Non-pigmented ciliary epithelial cell (primary cell): ENCODE results near the gene COA8.

Source experiments
- DNase-seq: peaks from one replicate; pipeline ENCODE4 v3.0.0-alpha.2; 2010; ENCODE audit warnings: low read depth

COA8 gene

DNA sequence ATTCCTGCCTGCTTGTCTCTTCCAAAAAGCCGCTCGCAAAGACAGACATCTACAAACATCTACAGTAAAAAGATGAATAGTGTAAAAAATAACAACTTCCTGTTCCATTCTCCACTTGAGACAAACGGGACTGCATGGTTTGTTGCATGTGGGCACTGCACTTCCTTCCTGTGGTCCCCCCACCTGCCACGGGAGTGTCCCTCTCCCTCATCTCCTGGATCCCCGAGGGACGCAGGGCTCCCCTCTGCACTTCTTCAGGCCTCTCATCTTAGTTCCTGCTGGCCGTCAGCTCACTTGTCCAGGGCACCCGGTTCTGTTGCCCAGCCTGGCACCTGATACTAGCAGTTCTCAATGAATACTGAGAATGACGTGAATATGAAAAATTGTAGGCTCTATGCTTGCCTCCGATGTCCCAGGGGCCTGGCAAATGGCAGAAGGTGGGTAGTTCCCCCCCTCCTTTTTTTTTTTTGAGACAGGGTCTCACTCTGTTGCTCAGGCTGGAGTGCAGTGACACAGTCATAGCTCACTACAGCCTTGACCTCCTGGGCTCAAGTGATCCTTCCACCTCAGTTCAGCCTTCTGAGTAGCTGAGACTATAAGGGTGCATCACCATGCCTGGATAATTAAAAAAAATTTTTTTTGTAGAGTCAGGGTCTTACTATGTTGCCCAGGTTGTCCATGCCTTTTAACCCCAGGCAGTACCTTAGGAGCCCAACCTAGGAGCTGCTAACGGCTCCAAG, 62.8 kb downstream of the COA8 start:
- no peak for DNase-seq

GRCh38 chr14:103626146-103626850, 63.5 kb downstream of the COA8 start:
- DNase-seq, result no peak

- DNase-seq, result no peak
Measured at GRCh38 chr14:103627073-103628025, 64.6 kb downstream of the COA8 start.

GRCh38 chr14:103628221-103628683, 65.5 kb downstream of the COA8 start:
- DNase-seq, result no peak

DNA sequence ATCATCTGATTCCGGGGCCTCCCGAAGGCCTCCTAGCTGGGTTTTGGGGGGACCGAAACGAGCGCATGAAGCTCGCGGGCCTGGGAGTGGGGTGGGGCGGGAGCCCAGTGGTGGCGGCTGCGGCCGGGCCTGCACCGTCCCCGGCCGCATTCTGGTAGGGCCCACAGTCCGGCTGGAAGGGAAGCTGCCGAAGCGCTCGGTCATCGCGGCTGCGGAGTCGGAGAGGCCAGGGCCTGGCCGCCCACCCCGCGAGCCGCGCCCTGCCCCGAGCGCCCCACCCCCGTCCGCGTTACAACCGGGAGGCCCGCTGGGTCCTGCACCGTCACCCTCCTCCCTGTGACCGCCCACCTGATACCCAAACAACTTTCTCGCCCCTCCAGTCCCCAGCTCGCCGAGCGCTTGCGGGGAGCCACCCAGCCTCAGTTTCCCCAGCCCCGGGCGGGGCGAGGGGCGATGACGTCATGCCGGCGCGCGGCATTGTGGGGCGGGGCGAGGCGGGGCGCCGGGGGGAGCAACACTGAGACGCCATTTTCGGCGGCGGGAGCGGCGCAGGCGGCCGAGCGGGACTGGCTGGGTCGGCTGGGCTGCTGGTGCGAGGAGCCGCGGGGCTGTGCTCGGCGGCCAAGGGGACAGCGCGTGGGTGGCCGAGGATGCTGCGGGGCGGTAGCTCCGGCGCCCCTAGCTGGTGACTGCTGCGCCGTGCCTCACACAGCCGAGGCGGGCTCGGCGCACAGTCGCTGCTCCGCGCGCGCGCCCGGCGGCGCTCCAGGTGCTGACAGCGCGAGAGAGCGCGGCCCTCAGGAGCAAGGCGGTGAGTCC, 66.1 kb downstream of the COA8 start, which contains the start of gene KLC1:
Gene KLC1 (plus strand): TSS at position 528 of the 819 bp plus-strand sequence. CDS start 25,354 bp downstream, outside the sequence.
- DNase-seq, result no peak

DNA sequence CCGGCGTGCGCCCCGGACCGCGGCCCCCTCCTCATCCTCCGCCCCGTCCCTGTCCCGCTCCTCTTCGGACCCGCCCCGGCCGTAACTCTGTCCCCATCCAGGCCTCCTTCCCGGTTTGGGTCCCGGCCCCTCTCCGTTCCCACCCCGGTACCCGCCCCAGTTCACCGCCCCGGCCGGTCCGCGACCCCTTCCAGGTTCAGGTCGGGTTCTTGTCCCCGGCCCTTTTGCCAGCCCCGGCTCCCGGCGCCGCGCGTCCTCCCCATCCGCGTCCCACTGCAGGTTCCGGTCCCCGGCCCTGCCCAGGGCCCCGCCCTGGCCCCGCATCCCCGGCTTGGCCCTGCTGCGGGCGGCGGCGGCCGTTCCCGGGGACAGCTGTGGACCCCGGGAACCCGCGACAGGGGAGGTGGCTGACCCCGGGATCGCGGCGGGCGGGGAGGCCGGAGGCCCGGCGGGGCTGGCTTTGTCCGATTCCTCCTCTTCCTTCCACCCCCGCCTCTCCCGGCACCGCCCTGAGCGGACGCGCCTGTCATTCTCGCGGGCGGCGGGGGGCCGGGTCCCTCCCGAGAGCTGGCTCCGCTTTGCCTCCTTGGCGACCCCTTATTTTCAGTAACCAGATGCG, 66.9 kb downstream of the COA8 start:
- DNase-seq, result no peak

DNA sequence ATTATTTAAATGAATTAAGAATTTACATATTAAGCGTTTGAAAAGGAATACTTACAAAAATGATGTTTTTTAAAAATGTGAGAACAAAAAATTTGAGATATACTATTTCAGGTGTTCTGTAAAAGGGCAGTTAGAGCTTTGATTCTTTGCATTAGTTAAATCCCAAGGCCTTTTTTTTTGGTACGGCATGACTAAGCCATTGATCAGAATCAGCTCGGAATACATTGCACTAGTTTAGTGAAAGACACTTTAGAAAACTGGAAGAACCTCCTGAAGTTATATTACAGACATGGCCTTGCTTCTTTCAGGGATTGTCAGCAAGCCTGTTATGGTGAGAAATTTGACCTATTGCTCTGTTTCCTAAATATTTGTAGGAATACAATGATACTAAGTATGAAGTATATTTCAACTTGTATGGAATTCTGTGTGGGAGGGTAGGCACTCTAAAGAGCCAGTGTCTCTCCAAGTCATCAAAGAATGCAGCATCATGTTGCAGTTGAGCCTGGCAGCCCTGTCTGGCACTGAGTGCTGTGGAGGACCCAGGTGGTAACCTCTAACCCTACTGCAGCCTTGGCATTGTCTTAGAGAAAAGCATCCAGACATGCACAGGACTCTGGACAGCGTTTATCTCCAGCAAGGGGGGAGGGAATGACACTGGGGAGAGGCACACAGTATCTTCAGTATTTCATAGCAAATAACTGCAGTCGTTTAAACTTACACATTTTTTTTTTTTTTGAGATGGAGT, 67.8 kb downstream of the COA8 start:
- DNase-seq, result no peak

GRCh38 chr14:103633391-103633790, 70.6 kb downstream of the COA8 start:
- DNase-seq, result no peak

DNA sequence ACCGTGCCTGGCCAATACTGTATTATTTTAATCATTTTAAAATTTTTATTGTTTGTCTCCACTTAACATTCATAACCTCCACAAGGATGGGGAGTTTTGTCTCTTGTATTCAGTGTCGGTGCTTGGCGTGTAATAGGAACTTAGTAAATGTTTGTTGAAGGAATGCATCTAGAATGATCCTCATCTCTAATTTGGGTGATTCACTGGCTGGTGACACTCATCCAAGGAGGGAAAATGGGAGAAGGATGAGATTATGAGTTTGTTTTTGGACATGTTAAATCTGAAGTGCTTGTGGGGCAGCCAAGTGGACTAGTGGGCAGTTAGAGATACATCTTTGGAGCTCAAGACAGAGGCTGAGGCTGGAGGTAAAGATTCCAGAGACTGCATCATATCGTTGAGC, 71.4 kb downstream of the COA8 start:
- no peak for DNase-seq

DNA sequence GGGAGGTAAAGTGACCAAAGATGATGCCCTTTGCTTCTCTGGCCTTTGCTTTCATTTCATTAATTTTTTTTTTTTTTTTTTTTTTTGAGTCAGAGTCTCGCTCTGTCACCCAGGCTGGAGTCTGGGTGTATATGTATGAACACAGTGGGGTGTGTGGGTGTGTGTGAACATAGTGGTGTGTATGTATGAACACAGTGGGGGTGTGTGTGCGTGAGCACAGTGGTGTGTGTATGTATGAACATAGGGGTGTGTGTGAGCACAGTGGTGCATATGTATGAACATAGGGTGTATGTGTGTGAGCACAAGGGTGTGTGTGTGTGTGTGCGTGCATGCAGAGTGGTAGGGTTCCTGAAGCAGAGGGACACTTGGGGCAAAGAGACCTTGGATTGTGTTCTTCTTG, 75.8 kb downstream of the COA8 start:
- DNase-seq, result no peak
